NCI-H345 treated with DMSO at 0.1 percent for 48 hours (cell line): ENCODE measurements around the gene RTP1.
"Not testable (repeated sequence)": the region's sequence is repeated elsewhere in the genome, so short reads cannot be mapped to it uniquely, and the experiment has no call there.

Source experiments
- DNase-seq: peaks from one replicate; lab custom pipeline; 2025; ENCODE audit not compliant: unreplicated experiment; lab: John Stamatoyannopoulos, UW

Gene RTP1

GRCh38 chr3:187196573-187197334 lies 532 bp upstream of the RTP1 start:
- DNase-seq = no peak

- no peak for DNase-seq
Observed at GRCh38 chr3:187198490-187198889, 1.2 kb downstream of the RTP1 start.

- DNase-seq = not testable (repeated sequence)
Observed at GRCh38 chr3:187199463-187200050, 2.3 kb downstream of the RTP1 start.

- no peak for DNase-seq
Observed at GRCh38 chr3:187205683-187206082, 8.4 kb downstream of the RTP1 start.

GRCh38 chr3:187207062-187207461 lies 9.8 kb downstream of the RTP1 start:
- DNase-seq = no peak

- no peak for DNase-seq
Observed at GRCh38 chr3:187207624-187208023, 10.3 kb downstream of the RTP1 start.

- DNase-seq = no peak
Observed at GRCh38 chr3:187208159-187208558, 10.9 kb downstream of the RTP1 start.

GRCh38 chr3:187209491-187209890 lies 12.2 kb downstream of the RTP1 start:
- no peak for DNase-seq

GRCh38 chr3:187210091-187210490 lies 12.8 kb downstream of the RTP1 start:
- no peak for DNase-seq

GRCh38 chr3:187210545-187211327 lies 13.4 kb downstream of the RTP1 start:
- no peak for DNase-seq

GRCh38 chr3:187211532-187212195 lies 14.4 kb downstream of the RTP1 start:
- no peak for DNase-seq

- DNase-seq = no peak
Observed at GRCh38 chr3:187212196-187212545, 14.9 kb downstream of the RTP1 start.

GRCh38 chr3:187212705-187213104 lies 15.4 kb downstream of the RTP1 start:
- no peak for DNase-seq

- DNase-seq = no peak
Observed at GRCh38 chr3:187213616-187214015, 16.3 kb downstream of the RTP1 start.

- no peak for DNase-seq
Observed at GRCh38 chr3:187215460-187215859, 18.2 kb downstream of the RTP1 start.

- no peak for DNase-seq
Observed at GRCh38 chr3:187222801-187223200, 25.5 kb downstream of the RTP1 start.

GRCh38 chr3:187223799-187224198 lies 26.5 kb downstream of the RTP1 start:
- DNase-seq = no peak

GRCh38 chr3:187227658-187228258 lies 30.5 kb downstream of the RTP1 start:
- DNase-seq = no peak

GRCh38 chr3:187228740-187229139 lies 31.5 kb downstream of the RTP1 start:
- no peak for DNase-seq

- no peak for DNase-seq
Observed at GRCh38 chr3:187230011-187230410, 32.7 kb downstream of the RTP1 start.

GRCh38 chr3:187236962-187237361 lies 39.7 kb downstream of the RTP1 start:
- DNase-seq = no peak
